ENCODE measurements around the gene SLC26A5. TPM values are rescaled to one million over a fixed set of nuclear protein-coding genes. Genes with fewer than 3 reads are reported as not detected.

The SLC26A5 gene
- total and polyA plus RNA-seq, 2 of the 8 experiments (the other 6 are each of a cell fraction or from before 2014, with no cell fraction given): 0.09 to 0.24 TPM

DNA sequence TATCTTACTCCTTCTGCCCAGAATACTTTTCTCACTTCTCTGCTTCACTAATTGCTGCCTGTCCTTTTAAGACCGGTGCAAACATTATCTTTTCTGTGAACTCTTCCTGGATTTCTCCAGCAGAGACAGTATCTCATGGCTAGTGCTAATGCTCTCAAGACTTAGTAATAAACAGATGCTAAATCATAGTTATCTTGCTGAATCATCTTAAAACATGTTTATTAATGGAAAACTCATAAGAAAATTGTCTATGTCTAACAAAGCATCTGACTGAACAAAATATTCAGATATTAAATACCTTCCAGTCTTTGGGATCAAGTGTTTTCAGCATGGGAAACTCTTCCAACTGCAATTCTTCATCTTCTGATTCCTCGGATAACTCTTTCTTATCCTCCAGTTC is 104.5 kb downstream of the SLC26A5 start (continued):
- TF ChIP-seq GABPA (IDR thresholded peaks at IDR 0.05; ENCODE audit: borderline replicate concordance, insufficient read depth, low read length) (no peak), YY1 (IDR thresholded peaks at IDR 0.05; ENCODE audit: low read depth, low read length) (no peak), KDM4A (IDR thresholded peaks at IDR 0.05; ENCODE audit: low read depth, low read length, severe bottlenecking) (no peak), TBP (IDR thresholded peaks at IDR 0.05; ENCODE audit: low read depth, low read length) (no peak)
- TF ChIP-seq, protein P1, sequence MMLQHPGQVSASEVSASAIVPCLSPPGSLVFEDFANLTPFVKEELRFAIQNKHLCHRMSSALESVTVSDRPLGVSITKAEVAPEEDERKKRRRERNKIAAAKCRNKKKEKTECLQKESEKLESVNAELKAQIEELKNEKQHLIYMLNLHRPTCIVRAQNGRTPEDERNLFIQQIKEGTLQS (IDR thresholded peaks at IDR 0.05; ENCODE audit: insufficient read depth, low read depth, low read length): no peak
